NCI-H748 (cell line): ENCODE measurements around the gene ZNF543.
"Not testable (repeated sequence)": the region's sequence is repeated elsewhere in the genome, so short reads cannot be mapped to it uniquely, and the experiment has no call there.

Experiments
- DNase-seq: peaks from one replicate; lab custom pipeline; 2025; ENCODE audit not compliant: unreplicated experiment; lab: John Stamatoyannopoulos, UW

Gene ZNF543

DNA sequence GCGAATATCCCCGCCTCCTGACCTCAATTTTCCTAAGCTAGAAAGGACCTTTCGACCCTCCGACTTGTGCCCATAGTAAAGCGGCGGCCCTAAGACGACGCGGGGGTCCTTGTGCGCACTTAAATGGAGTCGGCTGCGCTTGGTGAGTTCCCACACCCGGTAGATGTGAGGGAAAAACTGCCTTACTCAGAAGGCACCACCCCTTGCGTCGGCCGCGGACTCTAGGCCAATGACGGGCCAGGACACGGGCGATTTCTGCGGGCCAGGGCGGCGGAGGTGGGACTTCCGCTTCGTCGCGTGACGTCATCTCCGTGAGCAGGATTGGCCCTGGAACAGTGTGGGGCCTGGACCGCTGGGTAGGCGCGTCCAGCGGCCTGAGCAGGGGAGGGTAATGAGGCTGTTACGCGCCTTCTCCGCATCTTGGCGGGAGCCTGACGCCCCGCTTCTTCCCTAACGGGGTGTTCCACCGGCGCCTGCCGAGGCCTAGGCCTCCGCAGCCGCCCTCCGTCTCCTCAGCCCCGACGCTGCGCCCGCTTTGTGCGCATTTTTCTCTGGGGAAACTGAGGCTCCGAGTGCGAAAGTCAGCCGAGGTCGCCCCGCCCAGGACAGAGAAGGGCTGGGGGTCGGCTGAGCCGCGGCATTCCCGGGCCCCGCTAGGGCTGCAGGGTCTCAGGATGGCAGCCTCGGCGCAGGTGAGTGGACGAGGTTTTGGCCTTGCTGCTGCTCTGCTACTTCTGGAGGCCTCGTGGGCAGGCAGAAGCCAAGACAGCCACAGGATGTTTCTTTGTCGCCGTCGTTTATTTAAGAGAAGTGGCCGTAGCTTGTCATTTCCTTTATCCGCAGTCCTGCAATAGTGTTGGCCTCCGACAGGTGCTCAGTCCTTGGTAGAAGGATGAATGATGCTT, at the start of gene ZNF543:
Gene ZNF543, plus strand, starts transcription at position 293 of the 905 bp plus-strand sequence. Its CDS starts 382 bp downstream, at position 675.
- peak; percentile 99 for DNase-seq

DNA sequence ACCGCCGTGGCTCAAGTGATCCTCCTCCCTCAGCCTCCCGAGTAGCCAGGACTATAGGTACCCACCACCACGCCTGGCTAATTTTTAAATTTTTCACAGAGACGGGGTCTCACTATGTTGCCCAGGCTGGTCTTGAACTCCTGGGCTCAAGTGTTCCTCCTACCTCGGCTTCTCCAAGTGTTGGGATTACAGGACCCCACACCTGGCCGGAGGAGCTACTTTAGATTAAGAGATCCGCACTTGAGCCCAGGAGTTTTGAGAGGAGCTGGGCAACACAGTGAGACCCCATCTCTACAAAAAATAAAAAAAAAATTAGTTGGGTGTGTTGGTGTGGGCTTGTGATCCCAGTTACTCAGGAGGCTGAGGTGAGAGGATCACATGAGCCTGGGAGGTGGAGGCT, 49.0 kb upstream of the ZNF543 start:
- DNase-seq: no peak

DNA sequence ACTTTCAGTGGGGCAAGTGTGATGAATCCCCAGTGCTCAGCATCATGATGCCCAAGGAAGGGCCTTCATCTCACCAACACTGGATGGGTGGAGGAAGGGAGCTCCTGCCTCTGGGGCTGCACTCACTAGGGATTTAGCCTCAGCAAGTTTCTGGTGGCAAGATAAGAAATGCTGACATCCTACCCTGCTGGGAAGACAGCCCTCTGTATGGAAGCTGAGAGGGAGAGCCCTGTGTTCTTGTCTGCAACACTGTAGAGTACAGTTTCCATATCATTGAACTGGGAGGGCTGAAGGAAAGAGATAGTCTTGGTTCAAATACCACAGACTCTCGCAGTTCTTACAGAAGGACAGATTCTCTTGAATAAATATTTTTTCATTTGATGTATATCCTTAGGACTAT, 47.3 kb upstream of the ZNF543 start:
- no peak for DNase-seq

DNA sequence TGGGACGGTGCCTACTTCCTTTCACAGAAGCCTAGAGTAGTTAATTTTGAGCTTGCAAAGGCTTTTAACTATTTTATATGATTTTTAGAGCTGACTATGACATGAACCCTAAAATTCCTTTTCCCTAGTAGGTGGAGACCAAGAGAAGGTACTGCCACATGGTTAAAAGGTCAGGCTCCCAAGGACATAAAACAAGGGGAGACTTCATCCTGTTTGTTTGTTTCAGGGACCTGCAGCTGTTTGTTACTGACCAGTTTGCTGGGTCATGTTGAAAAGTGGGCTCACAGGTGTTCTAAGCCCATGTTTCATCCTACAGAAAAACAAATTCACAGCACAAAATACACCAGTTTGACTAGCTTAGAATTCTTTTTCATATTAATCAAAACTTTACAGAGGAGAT, 43.8 kb upstream of the ZNF543 start:
- no peak for DNase-seq

DNA sequence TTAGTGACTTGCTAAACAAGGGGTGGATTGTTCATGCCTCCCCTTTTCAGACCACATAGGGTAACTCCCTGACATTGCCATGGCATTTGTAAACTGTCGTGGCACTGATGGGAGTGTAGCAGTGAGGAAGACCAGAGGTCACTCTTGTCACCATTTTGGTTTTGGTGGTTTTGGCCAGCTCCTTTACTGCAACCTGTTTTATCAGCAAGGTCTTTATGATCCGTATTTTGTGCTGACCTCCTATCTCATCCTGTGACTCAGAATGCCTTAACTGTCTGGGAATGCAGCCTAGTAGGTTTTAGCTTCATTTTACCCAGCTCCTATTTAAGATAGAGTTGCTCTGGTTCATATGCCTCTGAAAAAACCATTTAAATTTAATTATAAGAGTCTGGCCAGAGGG, 41.8 kb upstream of the ZNF543 start:
- DNase-seq: not testable (repeated sequence)

DNA sequence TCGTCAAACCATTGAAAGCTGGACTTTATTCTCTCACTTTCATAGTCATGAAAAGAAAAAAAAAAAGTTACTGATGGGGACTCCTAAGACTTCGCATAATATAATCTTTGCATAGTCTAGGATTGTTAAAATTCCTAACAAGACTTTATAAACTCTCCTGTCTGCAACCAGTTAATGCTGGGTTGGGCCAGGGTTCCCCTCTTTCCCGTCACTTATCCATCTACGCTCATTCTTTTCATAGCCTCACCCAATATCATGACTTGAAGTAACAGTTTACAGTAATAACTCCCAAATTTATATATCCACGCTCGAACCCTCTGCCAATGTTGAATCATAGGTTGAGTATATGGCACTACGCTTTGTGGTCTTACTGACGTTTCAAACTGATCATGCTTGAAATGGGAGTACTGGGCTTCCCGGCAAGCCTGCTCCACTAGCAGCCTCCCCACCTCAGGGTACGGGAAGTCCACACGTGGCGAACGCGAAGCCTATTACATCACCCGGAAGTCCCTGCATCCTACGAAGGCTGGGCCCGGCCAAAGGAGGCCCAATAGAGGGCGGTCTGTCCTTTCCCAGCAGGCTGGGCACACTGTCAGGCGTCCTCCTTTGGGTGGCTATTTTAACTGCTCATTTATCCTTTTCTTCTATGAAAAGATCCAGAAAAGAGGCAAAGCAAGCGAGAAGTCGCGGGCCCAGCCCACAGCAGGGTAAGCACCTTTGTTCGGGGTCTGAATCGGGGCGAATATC, 40.7 kb upstream of the ZNF543 start:
- DNase-seq: peak; percentile 98

DNA sequence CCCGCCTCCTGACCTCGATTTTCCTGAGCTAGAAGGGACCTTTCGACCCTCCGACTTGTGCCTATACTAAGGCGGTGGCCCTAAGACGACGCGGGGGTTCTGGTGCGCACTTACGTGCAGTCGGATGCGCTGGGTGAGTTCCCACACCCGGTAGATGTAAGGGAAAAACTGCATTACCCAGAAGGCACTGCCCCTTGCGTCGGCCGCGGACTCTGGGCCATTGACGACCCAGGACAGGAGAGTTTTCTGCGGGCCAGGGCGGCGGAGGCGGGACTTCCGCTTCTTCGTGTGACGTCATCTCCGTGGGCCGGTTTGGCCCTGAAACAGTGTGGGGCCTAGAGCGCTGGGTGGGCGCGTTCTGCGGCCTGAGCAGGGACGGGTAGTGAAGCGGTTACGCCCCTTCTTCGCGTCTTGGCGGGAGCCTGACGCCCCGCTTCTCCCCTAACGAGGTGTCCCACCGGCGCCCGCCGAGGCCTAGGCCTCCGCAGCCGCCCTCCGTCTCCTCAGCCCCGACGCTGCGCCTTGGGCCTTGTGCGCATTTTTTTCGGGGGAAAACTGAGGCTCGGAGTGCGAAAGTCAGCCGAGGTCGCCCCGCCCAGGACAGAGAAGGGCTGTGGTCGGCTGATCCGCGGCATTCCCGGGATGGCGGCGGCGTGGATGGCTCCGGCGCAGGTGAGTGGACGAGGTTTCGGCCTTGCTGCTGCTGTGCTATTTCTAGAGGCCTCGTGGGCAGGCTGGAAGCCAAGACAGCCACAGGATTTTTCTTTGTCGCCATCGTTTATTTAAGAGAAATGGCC, 39.9 kb upstream of the ZNF543 start, which contains the start of gene ZNF460:
Gene ZNF460, plus strand, starts transcription at position 321 of the 797 bp plus-strand sequence. Its CDS starts 322 bp downstream, at position 643.
- peak; percentile 99 for DNase-seq

DNA sequence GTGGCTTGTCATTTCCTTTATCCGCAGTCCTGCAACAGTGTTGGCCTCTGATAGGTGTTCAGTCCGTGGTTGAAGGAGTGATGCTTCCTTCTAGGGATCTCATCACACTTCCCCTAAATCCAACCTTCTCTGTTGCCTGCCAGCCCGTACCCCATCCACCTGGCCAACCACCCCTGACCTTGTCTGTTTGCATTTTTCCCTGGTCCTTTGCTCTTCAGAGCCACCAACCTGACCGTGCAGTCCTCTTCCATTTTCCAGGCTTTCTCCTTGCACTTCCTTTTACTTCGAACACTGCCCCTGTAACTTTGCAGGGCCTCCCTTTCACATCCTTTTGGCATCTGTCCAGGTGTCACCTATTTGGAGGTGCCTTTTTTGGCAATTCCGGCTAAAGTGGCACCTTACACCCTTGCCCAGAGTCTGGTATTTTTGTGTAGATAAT, 39.3 kb upstream of the ZNF543 start:
- DNase-seq: peak; percentile 56

DNA sequence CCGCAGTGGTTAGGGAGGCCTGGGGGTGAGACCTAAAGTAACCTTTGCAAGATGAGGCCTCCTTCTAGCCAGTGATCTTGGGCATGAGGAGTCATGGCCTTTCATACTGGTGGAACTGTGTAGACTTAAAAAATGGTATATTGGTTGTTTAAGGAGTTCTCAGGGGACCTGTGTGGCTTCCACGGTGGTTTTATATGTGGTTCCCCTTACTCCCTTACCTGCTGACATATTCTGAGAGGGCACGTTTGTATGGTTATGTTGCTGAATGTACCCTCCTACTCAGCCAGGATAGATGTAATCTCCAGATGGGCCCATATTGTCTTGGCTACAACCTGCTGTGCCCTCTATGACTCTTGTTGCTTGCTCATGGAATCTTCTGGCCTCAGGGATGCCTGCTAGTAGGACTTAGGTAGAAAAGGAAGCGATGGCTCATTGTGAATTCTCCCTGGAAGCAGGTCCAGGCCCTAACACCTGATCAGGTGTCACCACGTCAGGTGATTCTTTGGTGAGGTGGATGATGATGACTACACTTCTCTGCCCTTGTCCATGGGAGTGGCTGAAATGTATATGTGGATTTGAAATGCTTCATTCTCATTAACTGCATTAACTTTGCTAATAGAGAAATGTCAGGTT, 38.1 kb upstream of the ZNF543 start:
- no peak for DNase-seq

DNA sequence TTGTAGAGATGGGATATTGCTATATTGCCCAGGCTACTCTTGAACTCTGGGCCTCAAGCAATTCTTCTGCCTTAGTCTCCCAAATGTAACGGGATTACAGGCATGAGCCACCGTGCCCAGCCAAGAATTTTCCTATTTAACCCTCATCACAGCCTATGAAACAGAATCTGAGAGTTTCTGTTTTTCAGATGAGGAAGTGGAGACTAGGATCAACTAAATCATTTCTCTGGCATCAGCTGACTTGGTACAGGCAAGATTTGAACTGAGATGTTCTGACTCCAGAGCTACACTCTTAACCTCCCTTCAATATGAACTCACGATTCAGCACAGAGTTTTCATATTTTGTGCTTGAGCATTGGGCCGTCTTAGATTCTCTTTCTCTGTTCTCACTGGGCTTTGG, 31.9 kb upstream of the ZNF543 start:
- no peak for DNase-seq

DNA sequence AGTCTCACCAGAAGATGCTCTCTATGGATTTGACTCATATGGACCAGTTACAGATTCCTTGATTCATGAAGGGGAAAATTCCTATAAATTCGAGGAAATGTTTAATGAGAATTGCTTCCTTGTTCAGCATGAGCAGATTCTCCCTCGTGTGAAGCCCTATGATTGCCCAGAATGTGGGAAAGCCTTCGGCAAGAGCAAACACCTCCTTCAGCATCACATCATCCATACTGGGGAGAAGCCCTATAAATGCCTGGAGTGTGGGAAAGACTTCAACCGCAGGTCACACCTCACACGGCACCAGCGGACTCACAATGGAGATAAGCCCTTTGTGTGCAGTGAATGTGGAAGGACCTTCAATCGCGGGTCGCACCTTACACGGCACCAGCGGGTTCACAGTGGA, 29.3 kb upstream of the ZNF543 start:
- no peak for DNase-seq

DNA sequence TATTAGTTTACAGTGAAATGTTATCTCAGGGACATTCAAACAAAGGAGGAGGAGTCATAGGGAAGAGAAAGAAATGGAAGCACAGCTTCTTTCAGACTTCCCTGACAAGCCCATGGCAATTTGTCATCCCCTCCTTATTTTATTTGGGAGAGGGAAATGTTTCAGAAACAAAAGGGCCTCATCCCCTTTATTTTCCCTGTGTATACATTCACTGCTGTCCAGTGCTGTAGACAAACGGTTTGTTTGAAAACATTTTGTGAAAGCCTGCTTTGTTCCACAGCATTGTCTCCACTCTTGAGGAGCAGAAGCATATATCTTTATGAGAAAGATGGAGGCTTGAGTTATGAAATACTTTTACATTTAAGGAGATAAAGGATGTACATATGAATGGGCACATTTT, 27.7 kb upstream of the ZNF543 start:
- DNase-seq: no peak

DNA sequence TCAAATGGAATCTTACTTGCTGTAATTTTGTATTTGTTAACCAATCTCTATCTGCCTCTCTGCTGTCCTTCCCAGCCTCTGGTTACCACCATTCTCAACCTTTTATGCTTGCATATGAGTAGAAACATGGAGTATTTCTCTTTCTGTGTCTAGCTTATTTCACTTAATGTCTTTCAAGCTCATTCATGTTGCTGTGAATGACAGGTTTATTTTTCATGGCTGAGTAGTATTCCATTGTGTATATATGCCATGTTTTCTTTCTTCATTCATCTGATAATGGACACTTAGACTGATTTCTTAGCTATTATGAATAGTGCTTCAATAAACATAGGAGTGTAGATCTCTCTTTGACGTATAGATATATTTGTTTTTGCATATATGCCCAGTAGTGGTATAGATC, 26.6 kb upstream of the ZNF543 start:
- DNase-seq: no peak

DNA sequence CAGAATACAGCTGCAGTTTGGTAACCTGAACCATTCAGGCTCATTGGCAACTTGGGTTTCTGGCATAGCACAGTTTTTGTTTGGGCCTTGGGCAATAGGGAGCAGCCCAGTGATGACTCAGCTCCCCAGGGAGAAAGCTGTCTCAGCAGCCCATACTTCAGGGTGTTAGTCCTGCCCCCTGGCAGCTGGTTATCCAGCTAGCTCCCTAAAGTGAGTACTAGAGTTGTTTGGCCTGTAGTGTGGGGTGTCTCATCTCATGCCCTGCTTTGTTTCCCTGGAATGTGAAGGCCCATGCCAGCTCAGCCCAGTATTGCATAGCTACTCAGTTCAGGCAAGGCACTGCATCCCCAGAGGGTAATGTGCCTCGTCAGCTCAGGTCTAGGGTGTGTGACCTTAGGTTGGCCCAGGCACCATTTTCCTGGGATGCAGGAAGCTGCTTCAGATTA, 18.2 kb upstream of the ZNF543 start:
- DNase-seq: no peak

DNA sequence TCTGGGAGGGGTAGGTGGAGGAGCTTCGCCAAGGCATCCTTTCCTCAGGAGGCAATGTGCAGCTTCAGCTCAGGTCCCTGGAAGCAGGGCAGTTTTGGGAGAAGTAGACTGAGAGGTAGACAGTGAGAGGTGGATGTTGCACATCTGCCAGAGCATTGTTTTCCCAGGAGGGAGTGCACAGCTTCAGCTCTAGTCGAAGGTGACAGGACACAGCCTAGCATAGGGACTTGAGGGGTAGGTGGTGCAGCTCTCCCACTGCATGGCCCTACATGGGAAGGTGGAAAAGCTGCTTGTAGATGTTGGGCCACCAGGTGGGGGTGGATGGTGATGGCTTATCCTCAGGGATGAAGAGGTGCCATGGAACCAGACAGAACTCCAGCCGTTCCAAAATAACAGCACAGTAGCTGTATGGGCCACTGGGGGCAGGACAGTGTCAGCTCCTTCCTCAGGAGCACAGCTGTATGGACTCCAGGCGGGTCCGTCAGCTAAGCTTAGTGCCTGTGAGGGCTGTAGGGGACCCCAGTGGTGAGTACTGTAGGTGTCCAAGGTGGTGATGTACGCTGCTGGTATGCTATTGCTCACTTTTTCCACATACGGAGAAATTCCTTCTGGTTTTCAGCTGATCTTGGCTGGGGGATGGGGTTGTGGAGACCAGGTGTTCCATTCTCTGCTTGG, 17.4 kb upstream of the ZNF543 start:
- no peak for DNase-seq

DNA sequence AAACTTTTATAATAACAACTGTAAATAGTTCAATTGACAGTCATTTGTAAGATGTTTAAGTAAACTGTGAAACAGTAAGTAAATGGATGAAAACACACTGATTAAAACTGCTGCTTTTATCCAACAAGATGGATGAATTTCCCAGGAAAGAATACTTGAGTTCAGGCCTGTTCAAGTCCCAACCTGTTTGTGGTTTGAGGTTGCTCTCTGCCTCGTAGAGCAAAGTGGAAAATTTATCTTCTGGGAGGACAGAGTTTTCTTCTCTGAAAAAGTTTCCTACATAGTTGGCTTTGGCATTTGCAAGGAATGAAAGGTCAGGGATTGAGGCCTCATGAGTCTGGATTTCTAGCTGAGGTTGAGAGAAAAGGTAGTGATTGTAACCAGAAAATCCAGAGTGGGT, 15.2 kb upstream of the ZNF543 start:
- DNase-seq: no peak

DNA sequence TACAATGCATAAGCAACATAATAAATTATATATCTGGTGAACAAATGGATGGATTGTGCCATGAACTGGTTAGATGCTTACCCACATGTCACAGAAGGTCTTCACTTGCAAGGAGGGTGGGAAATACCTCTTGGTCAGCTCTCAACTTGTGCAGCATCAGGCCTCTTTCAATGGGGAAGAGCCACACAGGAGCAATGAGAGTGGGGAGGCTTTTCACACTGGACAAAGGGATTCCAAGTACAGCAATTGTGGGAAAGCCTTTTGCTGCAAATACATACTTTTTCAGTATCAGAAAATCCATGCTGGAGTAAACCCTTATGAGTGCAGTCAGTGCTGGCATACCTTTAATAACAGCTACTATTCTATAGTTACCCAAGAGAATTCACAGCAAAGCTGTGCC, 11.8 kb upstream of the ZNF543 start:
- no peak for DNase-seq

DNA sequence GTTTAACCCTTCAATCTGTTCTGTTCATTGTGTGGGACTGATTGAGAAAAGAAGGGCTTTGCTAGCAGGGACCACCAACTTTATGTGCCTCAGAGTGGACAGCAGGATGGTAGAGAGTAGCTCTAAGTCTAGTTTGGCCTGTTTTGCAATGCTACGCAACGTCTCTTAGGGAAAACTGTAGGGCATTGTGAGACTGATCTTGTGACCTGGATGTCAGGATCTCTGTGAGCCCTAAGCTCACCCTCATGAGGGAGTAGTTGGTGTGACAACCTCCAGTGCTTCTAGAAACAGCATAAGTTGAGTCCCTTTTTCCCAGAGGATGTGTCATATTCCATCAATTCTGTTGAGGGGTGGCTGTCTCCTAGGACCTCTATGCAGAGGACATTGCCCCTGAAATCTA, 9.5 kb upstream of the ZNF543 start:
- DNase-seq: no peak

DNA sequence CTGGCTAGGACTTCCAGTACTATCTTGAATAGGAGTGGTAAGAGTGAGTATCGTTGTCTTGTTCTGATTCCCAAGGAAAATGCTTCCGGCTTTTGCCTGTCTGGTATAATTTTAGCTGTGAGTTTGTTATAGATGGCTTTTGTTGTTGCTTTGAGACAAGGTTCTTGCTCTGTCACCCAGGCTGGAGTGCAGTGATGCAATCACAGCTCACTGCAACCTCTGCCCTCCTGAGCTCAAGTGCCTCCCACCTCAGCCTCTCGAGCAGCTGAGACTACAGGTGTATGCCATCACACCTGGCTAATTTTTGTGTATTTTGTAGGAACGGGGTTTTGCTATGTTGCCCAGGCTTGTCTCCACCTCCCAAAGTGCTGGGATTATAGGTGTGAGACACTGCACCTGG, 6.1 kb upstream of the ZNF543 start:
- peak; percentile 100 for DNase-seq

DNA sequence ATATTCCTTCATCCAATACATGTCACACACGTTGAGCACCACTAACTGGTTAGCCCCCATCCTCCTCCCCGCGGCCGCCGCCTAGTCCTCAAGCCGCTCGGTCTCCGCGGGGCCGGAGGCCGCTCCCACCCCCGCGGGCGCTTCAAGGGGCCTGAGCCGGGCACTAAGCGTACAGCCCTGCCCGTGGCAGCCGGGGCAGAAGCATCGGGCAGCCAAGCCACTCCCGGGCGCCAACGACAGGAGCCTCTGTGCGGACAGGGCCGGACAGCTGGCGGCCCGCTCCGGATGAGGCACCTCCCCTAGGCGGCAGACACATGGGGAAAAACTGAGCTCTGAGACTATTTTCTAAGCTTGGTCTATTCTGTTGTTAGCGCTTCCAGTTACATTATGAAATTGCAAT, 2.8 kb upstream of the ZNF543 start:
- DNase-seq: peak; percentile 67
